Measurements from ENCODE around the gene SUCLG2.

Gene SUCLG2

GRCh38 chr3:67648701-67649100 lies 5.7 kb downstream of the SUCLG2 start:
- DNase-seq (ENCODE audit: low read depth) = no peak

- no peak for DNase-seq (ENCODE audit: low read depth)
Measured at GRCh38 chr3:67648229-67648628, 6.2 kb downstream of the SUCLG2 start.

DNA sequence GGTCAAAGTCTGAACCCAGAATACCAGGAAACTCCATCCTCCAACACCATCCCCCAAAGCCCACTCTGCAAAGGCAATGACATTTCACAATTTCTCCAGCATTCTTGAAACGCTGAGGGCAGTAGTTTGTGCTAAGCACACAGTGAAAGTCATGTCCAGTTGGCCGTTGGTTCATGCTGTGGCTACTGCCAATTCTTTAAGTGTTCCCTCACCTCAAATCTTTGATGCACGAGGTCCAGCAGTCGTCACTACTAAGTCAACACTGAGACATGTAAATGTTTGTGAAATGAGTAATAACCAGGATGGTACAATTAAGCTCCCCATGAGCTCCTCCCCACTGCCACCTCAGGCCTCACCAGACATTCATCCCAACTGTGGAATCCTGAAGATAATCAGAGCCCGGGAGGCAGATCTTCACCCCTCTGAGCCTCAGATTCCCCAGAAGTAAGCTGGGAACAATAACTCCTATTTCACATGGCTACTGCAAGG lies 7.0 kb downstream of the SUCLG2 start:
- DNase-seq (ENCODE audit: low read depth) = no peak

- DNase-seq (ENCODE audit: low read depth) = no peak
Measured at GRCh38 chr3:67646586-67647234, 7.7 kb downstream of the SUCLG2 start.

DNA sequence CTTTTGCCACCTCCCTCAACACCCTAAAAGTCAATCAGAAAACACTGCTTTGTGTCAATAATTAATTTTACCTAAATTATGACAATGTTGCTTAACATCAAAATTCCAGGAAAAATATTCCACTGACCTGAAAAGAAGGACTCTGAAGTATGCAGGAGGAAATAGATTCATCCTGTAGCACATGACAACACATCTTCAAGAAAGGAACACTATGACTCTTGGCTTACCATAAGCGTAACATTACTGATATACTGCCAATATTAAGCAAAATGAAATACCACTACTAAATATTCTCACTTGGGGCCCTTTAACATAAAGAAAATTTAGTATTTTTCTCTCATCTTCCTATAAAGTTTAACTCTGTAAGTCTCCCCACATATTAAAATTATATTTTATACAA lies 9.6 kb downstream of the SUCLG2 start:
- no peak for DNase-seq (ENCODE audit: low read depth)

- DNase-seq (ENCODE audit: low read depth) = no peak
Measured at GRCh38 chr3:67642734-67643133, 11.7 kb downstream of the SUCLG2 start.

GRCh38 chr3:67642190-67642589 lies 12.2 kb downstream of the SUCLG2 start:
- no peak for DNase-seq (ENCODE audit: low read depth)

DNA sequence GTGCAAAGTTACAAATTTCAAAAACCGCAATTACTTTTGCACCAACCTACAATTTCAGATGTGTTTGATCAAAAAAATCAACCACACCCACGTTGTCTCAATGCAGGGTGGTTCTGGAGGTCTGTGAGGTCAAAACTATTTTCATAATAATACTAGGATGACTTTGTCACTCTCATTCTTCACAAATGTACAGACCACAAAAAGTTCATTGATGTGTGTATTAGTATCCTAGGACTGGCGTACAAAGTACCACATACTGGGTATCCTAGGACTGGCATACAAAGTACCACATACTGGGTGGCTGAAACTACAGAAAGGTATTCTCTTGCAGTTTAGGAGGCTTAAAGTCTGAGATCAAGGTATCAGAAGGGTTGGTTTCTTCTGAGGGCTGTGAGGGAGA lies 13.0 kb downstream of the SUCLG2 start:
- no peak for DNase-seq (ENCODE audit: low read depth)

DNA sequence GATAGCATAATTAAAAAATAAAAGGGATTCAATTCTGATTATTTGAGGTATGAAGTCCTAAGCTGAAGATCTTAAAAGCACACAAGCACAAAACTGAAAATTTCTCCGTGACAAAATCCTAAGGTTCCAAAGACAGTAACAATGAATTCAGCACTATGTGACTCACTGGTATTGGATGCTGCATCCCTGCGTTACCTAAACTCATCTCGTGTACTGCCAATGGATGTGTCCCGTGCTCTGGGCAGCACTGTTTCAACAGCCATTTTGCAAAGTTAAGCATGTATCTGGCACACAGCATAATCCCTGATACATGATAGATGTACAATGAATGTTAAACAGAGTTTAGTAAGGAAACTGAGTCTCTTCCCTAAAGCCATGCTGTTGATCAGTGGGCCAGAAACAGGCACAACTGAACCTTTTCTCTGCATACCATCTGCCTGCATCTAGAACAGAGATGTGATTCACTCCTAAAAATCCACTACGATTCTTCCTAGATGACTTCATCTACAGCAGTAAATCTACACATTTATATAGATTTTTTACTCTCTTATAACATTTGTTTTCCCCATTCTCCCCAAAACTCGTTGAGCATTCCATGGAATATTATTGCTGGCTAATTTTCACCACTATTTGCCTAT lies 14.3 kb downstream of the SUCLG2 start:
- DNase-seq (ENCODE audit: low read depth) = no peak

- no peak for DNase-seq (ENCODE audit: low read depth)
Measured at GRCh38 chr3:67637255-67637900, 17.0 kb downstream of the SUCLG2 start.

GRCh38 chr3:67635806-67636205 lies 18.6 kb downstream of the SUCLG2 start:
- no peak for DNase-seq (ENCODE audit: low read depth)

DNA sequence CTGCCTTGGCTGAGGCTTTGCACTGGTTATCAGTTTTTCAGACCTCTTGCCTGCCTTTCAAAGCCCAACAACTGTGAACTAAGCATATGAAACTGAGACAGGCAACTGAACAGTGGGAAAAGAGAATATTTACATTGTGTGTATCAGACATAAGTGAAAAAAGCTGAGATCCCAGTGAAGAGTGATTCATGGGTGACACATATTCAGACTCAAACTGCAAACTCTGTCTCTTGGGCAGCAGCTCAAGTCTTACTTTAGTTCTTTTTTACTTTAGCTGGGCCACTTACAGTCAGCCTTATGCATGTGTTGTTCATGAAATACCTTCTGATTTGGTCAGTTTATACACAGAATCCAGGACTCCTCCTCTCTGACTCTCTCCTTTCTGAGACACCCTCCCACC lies 19.2 kb downstream of the SUCLG2 start:
- DNase-seq (ENCODE audit: low read depth) = no peak

DNA sequence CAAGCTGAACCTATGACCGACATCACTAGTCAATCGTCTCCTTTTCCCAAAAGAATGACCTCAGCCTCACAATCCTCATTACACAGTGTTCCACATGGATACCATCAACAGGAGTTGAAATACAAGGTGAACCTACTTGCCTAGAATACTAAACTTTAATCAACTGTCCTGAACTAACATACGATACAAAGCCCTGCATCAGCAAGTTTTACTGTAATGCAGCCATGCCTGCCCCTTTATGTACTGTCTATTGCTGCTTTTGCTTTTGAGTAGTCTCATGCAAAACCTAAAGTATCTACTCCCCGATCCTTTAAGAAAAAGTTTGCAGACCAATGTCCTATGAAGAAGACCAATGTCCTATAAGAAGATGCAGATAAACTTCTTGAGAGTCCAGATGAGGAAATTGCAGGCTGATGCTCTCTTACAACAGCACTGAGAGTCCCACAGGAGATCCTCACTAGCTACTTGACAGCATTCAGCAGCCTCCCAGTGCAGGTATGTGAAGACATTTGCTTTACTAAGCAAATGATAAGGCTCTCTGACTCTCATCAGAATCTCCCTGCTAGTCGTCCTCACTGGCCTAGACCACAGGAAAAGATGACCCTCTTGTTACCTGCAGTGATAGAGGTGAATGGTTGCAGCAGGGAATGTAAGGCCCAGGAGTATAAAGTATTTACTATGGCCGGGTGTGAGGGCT lies 23.6 kb downstream of the SUCLG2 start:
- DNase-seq (ENCODE audit: low read depth) = no peak

DNA sequence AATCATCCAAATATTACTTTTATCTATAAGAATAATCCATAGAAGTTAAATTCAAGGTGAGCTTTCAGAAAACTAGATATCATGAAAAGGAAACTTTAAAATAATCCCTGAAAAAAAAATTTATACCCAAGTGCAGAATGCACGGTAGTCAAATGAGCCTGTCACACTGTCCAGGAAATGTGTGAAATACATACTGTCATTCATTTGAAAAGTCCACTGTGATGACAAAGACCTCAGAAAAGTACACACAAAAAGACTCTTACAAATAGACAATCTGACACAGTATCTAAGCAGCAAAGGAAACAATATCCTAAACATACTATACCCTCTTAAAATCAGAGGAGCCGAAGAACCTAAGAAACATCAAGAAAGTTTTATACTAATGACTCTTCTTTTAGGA lies 29.7 kb downstream of the SUCLG2 start:
- DNase-seq (ENCODE audit: low read depth) = no peak

DNA sequence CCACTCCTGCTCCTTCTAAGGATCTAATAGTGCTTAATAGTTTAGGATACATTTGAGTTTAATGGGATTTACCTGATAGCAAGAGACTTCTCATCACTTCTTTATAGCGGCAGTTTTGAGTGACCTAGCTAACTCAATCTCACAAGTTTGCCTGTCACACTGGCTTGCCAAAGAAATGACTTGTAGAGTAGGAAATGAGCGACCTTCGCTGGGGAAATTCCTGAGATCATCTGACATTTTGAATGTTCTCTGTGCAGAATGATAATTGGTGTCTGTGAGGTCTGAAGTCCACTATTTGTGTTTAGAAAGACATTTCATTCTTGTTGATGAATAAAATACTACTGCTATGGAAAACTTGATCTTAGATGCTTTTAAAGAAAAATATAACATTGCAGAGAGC lies 30.3 kb downstream of the SUCLG2 start:
- no peak for DNase-seq (ENCODE audit: low read depth)

- no peak for DNase-seq (ENCODE audit: low read depth)
Measured at GRCh38 chr3:67622652-67623051, 31.8 kb downstream of the SUCLG2 start.

GRCh38 chr3:67620869-67621268 lies 33.5 kb downstream of the SUCLG2 start:
- no peak for DNase-seq (ENCODE audit: low read depth)

- DNase-seq (ENCODE audit: low read depth) = no peak
Measured at GRCh38 chr3:67619991-67620390, 34.4 kb downstream of the SUCLG2 start.

DNA sequence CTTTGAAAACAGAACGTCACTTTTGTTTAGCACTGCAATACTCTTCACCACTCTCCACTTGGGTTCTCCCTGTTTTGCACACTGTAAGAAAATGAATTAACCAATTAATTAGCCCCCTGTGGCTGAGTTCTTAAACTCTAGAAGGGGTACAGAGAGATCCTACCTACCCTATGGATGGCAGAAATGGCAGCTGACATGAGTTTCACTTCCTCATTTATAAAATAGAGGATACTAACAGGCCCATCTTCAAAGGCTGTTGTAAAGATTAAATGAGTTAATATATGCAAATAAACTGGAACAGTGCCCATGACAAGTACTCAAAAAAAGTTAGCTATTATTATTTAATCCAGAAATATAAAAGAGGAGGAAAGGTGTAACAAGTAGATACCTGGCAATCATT lies 36.9 kb downstream of the SUCLG2 start:
- DNase-seq (ENCODE audit: low read depth) = no peak

- no peak for DNase-seq (ENCODE audit: low read depth)
Measured at GRCh38 chr3:67616046-67616445, 38.4 kb downstream of the SUCLG2 start.

GRCh38 chr3:67614195-67614594 lies 40.2 kb downstream of the SUCLG2 start:
- DNase-seq (ENCODE audit: low read depth) = no peak

- no peak for DNase-seq (ENCODE audit: low read depth)
Measured at GRCh38 chr3:67610458-67610857, 44.0 kb downstream of the SUCLG2 start.

- DNase-seq (ENCODE audit: low read depth) = no peak
Measured at GRCh38 chr3:67609709-67610108, 44.7 kb downstream of the SUCLG2 start.
